ENCODE measurements around the gene GPRIN3.
"Not testable (repeated sequence)": the region's sequence is repeated elsewhere in the genome, so short reads cannot be mapped to it uniquely, and the experiment has no call there.

The GPRIN3 gene

DNA sequence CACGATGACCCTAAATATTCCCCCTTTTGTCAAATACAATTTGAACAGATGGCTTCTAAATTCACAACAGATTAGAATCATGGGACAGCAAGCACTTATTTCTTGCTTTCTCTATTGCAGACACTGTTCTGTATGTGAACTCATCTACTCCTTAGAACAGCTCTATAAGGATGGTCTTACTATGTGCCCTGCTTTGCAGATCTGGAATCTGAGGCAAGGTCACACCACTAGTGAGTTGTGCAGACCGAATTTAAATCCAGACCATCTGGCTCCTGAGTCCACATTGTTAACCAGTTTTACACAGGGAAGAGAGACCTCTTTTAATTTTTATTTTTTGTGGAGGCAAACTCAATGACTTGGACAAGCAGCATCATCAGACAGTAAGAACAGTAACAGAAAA, 50.2 kb downstream of the GPRIN3 start:
- DNase-seq (ENCODE audit: low read depth) = no peak

DNA sequence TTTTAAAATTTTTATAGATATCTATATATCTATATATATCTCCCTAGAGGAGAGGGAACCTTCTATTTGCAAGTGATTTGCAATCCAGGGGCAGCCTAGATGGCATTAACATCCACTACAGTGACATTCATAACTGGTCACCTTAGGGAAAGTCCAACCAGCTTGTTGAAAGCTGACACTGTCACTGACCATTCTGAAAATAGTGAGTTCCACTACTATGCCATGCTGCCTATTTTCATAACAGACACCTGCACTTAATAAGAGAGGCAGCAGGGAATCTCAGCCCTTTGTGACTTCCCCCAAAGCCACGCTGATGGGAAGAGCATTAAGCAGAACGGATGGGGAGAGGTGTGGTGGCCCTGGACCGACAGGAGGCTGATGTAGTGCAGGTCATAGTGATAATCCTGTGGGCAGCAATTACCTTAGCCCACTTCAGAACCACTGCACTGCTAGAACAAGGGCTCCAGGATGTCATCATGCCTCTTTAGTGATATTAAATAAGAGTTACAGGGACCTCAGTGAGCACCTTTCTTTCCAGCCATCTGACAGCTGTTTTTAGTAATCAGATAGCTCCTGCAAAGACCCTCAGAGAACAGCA, 51.3 kb downstream of the GPRIN3 start:
- DNase-seq (ENCODE audit: low read depth) = no peak

DNA sequence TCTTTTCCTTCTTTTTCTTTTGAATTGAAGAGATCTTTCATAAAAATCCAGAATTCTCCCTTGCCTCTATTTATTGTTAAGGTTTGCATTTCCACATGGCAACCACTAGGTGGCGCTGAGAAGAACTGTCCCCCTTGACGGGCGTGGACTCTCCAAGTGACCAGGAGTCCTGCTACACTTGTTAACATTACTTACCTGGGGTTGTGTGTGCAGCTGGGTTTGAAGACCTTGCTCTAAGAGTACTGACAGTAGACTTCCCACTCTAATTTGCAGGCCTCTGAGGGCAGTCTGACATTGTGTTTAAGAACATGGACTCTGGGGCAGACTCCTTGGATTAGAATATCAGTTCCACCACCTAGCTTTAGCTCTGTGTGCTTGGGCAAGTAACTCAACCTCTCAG, 52.8 kb downstream of the GPRIN3 start:
- DNase-seq (ENCODE audit: low read depth) = peak; percentile 36

DNA sequence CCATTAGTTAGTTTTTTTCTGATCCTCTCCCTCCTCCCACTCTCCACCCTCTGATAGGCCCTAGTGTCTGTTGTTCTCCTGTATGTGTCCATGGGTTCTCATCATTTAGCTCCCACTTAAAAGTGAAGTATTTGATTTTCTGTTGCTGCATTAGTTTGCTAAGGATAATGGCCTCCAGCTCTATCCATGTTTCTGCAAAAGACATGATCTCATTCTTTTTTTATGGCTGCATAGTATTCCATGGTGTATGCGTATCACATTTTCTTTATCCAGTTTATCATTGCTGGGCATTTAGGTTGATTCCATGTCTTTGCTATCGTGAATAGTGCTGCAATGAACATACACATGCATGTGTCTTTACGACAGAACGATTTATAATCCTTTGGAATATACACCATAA, 53.3 kb downstream of the GPRIN3 start:
- DNase-seq (ENCODE audit: low read depth) = not testable (repeated sequence)

DNA sequence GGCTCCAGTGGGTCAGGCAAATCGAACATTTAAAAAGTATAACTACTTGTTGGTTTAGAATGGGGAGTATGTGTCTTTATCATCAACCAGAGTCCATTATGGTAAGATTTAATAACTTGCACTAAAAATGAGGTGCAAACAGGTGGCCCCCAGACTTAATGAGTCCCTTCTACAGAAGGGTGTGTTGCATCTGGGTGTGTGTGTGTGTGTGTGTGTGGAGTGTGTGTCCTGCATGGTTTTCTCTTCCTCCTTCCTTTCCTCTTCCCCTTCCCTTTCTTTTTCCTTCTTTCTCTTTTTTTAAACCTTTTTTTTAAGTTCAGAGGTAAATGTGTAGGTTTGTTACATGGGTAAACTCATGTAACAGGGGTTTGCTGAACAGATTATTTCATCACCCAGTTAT, 53.7 kb downstream of the GPRIN3 start:
- no peak for DNase-seq (ENCODE audit: low read depth)

DNA sequence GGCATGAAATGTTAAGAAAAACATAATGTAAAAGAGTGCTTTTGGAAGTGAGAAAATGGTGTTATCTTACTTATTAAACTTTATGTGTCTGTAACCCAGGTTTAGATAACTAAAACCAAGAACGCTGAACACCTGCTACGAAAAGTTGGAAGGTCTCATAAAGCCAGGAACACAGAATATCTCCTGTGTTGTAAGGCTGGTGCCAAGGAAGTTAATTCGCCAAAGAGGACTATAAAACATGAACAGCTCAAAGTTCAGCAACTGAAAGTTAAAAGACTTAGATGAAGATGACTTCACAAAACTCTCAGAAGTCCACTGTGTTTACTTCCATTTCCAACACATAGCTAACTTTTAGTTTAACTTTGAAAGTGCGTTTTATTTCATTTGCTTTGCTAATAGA, 54.3 kb downstream of the GPRIN3 start:
- no peak for DNase-seq (ENCODE audit: low read depth)

DNA sequence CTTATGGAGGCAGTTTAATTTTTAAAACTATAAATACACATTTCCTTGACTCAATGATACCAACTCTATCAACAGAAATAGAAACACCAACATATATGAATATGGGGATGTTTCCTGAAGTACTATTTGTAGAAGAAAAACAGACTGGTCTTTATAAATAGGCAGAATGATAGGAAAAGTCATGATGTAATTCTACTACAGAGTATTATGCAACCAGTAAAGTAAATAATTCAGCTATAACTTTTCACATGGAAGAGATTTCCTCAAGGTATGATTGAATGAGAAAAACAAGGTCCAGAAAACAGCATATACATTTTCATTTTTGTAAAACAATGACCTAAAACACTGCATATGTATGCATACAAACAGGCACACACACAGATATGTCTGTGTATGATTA, 56.2 kb downstream of the GPRIN3 start:
- DNase-seq (ENCODE audit: low read depth) = no peak

DNA sequence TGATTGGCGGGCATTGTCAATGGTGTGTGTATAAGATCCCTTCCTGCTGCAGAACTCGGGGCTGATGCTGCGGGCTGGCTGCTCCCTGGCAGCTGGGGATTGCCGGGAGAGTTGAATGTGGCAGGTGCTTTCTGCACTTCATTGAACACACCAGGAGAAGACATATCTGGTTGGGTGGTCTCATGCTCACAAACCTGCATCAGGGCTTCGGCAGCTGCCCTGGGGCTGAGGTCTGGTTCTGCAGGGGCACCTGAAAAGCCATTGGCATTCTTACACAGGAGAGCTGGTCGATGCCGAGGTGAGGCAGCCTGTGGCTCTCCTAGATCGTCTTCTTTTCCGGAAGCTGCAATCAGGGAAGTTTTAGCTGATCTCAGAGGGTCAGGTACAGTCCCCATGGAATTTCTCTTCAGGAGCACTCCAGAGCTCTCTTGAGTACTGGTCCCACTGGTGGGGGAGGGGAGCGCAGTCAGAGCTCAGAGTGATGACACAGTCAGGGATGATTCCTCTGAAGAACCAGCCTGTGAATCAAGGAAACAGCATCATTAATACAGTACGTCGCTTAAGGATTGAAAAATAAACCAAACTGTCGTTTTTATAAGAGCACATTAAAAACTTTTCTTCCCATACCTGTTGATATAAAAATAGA, 57.8 kb downstream of the GPRIN3 start:
- DNase-seq (ENCODE audit: low read depth) = no peak

DNA sequence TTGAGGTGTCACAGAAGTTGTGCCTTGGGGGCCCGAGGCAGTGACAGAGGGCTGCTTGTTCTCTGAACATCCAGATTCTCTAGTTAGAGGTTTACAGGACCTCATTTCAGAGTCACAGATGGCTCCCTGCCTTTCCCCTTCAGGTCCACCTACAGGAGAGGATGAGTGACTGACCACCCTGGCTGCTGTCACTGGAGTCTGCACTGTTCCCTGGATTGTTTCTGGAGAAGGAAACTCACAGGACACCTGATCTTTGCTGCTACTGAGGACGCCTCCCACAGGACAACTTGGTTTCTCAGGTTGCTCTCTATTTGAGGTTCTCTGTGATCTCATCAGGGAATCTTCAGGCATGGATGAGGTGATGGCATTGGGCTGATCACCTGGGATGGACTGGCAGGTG, 58.3 kb downstream of the GPRIN3 start:
- no peak for DNase-seq (ENCODE audit: low read depth)

DNA sequence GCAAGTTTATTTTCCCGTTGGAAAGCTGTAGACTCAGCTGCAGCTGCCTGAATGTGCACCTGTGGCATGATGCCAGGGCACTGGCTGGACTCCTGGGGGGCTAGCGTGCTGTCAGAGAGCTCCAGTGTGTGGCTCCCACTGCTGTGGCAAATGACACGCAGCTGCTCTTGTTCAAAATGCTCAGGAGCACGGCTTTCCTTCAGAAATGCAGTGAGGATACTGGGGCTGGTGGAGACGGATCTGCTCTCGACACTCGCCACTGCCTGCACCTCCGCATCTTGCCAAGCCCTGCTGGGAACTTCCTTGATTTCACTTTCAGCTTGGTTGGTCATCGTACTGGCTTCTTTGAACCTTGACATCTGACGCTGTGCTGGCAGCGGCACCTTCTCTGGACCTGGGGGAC, 58.7 kb downstream of the GPRIN3 start:
- no peak for DNase-seq (ENCODE audit: low read depth)

DNA sequence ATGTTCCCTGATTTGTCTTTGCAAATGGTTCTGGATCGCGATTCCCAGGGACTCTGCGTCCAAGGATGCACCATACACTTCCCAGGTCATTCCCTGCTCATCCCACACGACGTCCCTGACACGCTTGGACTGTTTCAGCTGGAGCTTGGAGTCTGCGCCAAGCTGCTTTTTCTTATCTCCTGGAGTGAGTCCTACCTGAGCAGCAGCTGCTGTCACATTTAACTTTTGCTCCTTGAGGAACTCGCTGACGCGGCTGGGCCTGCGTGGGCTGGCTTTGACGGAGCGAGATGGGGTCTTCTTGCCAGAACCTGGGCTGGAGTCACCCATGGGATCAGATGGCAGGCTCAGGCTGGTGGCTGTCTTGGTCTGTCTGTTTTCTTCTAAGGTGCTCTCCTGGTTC, 59.6 kb downstream of the GPRIN3 start:
- no peak for DNase-seq (ENCODE audit: low read depth)

DNA sequence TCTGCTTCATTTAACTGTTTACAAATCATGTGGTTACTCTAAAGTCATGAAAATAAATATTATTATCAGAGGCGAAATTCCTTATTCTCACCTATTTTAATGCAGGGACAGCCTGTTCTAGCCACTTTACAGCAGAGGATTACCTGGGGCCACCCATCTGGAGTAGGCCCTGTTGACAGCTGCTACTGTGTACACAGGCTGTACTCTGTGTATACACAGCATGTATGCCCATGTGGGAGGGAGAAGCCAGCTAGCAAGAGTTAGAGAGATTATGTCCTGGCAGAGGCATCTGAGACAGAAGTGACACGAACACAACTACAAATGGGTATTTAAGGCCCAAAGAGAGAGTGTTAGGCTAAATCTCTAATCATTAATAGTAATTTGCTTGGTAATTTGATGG, 62.1 kb downstream of the GPRIN3 start:
- no peak for DNase-seq (ENCODE audit: low read depth)

DNA sequence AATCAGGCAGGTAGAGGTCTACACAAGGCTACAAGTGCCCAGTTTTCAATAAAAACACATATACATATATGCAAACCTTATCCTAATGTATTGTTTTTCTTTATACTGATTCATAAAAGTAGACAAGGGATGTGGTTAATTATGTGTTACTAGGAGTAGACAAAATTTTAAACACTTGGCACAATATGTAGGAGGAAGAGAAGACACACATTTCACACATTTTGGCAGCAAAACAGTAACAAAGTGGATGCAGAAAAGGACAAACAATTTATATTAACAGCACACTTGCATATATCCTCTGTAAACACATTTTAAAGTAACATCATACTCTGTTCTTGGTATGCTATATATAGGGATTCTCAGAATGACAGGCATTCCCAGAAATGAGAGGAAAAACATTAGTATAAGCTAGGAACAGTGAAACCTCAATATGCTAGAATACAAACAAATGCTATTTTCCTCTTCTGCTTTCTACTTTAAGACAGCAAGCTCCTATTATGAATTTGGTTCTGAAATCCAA, 63.8 kb downstream of the GPRIN3 start:
- DNase-seq (ENCODE audit: low read depth) = no peak

DNA sequence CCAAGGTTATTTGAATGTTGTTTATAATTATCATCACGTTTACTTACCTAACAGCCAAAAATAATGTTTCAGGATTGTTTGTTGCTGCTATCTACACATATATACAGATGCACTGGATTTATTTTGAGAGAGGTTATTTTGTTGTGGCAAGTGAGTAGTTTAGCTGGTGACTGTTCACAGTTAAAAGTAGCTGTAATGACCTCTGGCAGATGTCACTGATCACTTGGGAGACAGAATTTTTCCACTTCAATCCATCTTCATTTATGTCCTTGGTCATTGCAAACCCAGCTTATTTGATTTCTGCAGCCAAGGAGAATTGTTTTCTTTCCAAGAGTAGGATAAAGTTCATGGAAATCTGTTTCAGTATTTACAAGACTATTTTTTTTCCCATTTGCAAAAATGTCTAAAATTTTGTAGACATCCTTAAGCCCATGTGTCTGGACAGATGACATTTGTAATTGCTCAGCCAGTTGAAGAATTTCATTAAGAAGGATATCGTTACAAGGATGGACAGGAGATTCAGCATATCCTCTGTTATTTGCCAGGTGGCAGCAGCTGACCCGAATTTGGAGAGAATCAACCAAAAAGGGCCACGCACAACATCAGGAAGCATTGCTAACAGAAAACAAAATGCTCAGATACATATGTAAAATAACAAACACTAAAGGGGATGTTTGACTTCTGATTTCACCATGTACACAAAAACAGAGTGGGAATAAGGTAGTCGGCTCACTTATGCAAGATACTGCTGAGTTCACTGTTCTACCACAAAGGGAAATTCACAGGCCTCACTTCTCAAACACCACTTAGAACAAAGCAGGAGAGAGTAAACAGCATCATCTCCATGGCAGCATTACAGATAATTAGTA, 64.5 kb downstream of the GPRIN3 start:
- DNase-seq (ENCODE audit: low read depth) = no peak

DNA sequence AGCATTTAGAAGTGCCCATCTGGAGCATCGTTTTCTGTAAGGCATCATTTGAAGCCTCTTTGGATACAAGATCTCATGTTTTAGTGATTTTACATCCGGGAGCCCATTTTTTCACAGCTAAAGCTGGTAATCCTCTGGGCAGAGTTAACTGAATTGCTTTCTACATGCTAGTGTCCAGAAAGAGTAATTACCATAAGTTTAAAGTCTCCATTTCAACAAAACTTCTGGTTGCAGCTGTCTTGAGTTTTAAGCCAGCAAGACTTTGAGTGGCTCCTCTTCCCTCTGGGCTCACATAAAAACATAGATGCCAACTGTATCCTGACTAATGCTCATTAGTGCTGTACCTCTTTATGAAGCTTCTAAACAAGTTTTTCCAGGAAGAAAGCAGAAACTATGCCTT, 65.4 kb downstream of the GPRIN3 start:
- DNase-seq (ENCODE audit: low read depth) = no peak

DNA sequence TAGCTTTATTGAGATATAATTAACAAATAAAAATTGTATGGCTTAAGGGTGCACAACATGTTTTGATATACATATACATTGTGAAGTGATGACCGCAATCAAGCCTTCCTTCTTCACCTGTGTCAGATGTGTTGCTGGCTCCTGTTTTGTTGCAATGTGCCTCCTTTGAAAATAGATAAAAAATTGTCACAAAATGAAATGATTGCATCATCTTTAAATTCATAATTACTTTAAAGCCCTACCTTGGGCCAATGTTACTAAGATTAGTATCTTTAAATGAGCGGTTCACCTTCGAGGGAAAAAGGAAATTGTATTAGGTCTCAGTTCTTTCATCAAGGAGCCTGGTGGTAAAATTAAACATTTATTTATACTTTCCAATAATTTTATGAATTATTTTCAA, 77.3 kb downstream of the GPRIN3 start:
- DNase-seq (ENCODE audit: low read depth) = no peak

DNA sequence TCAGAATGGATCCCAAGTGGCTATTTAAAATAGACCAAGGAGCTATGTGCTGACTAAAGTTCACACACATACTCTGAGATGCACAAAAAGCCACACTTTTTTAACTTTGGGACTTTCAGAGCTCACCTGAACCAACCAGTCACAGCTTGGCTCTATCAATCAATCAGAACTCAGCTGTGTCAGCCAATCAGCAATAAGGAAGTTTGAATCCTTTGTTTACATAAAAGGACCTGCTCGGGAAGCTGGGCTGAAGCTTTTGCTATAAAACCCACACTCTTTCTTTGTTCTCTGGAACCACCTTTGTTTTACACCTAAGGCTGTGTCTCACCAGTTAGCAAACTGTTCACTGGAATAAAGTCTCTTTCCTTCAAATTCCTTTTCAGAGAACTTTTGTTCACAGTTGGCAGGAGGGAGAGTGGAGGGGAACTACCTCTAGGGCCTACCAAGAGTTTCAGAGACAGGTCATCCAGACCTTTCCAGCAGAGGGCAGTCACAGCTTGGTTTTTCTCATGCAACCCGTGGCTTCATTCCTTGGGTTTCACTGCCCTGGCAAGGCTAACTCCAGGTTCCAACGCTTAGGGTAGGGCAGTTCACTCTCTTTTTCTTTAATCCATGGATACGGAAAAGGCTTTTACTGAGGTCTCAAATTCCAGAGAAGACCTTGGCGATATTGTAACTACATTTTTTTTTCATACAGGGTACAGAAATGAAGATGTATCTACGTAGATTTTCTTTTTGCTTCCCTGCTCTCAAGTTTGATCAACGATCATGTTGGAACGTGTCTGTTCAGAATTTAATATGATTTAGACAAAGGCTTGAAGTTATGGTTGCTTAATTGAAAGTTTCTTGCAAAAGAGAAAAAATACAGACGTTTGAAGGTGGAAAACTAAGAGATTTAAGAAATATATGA, 80.7 kb downstream of the GPRIN3 start:
- peak; percentile 65 for DNase-seq (ENCODE audit: low read depth)

DNA sequence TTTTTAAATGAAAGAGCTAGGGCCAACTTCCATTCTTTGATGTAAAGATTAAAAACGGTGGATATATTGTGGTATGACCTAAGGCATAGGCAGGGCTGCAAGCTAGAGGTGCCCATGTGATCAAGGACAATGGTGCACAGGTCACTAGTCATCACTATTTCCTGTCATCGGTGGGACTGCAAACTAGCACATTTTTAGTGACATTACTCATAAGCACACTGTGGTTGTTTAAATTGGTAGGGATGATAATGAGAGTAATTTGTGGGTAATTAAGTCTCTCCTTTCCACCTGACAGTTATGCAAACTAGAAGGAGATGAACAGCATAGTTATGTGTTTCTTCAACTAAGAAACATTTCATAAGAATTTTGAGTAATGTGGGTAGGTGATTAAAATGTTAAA, 85.4 kb downstream of the GPRIN3 start:
- DNase-seq (ENCODE audit: low read depth) = no peak

DNA sequence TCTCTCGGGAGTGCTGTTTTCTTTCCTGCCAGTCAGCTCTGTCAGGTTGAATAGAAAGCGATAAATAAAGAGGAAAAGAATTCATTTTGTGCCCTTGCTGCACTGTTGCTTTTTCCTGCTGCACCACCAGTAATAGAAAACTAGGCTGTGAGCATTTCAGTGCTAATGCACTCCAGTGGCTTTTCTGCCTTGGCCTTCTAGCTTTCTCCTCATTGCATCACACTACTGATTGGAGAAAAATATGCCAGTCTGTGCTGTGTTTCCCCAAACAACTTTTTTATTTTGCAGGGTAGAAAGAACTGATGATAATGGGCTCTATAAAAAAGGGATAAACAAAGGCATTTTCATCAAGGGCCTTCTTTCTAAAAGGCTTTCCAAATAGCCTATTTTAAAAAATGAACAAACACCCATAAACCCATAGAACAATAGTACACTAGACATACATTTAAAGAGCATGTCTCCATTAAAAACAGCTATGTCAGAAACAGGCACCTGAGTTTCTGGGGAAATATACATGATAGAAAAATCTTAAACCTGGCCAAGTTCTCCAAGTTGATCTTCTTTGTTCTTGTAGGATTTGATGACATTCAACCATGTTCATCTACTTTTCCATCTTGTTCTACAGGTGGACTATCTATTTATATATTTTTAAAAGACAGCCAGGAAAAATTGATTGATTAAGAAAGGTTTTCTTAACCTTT, 86.3 kb downstream of the GPRIN3 start:
- no peak for DNase-seq (ENCODE audit: low read depth)

DNA sequence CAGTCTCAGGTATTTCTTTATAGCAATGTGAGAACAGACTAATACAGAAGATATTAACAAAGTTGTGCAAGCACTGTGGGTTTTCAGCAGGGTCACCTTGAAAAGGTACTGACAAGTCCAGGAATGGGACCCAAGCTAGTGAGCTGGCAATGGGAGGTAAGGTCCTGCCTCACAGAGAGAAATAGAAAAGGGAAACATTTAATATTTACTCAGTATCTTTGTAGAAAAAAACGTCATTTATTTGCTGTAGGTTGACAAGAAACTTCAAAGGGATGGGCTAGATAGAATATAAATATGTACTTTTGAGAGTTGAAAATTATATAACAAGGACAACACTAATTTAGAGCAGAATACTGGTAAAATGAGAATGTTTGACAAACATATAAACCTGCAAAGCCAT, 89.0 kb downstream of the GPRIN3 start:
- no peak for DNase-seq (ENCODE audit: low read depth)

DNA sequence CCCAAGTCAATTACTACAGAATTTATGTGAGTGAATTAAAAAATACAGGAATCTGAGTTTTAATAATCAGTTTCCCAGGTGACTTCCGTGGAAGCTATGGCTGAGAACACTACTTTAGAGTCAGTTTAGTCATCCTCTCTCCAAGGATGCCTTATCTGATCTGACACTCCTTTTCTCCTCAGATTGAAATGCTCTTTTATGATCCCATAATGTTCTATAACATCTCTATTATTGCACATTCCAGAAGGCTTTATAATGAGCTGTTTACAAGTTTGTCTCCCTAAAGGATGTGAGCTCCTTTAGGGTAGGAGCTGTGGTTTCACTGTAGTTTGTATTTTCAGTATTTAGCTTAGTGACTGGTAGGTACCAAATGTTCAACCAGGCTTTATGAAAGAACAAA, 90.0 kb downstream of the GPRIN3 start:
- DNase-seq (ENCODE audit: low read depth) = no peak

Measured in EH (cell line).